Measurements from ENCODE around the gene TTI1.

GRCh38 chr20:37969949-37970855 is 63.1 kb downstream of the TTI1 start:
- TF ChIP-seq CTCF (IDR thresholded peaks at IDR 0.05): no peak
- no peak for TF ChIP-seq POLR2A (IDR thresholded peaks at IDR 0.05)
- no peak for TF ChIP-seq POLR2AphosphoS5 (IDR thresholded peaks at IDR 0.05)
- TF ChIP-seq EP300 (IDR thresholded peaks at IDR 0.05; ENCODE audit: low read depth): no peak
